Prostate gland (tissue), 2 donors: Measurements from ENCODE around the gene ATF6.

Experiments used
- CTCF ChIP-seq, 4 experiments: fragments of 200-600 bp in 2 of 4; fragments of 450-650 bp in 2 of 4; sonication (generic) in 2 of 4; IDR thresholded peaks; 1 replicate in 3 of 4; 2 replicates in 1 of 4; pipeline ENCODE4 v1.5.1; 2016 to 2019; ENCODE audit warnings: antibody characterized with exemption in 4 of 4, mild to moderate bottlenecking in 2 of 4, moderate library complexity in 2 of 4
- POLR2AphosphoS5 ChIP-seq: sonication (generic); formaldehyde crosslinking; IDR thresholded peaks from one replicate; pipeline ENCODE4 v1.6.1; 2017; ENCODE audit warnings: antibody characterized with exemption

GRCh38 chr1:161985301-161985822 lies 219.2 kb downstream of the ATF6 start:
- no peak for TF ChIP-seq CTCF (IDR thresholded peaks at IDR 0.05)
- TF ChIP-seq POLR2AphosphoS5 = no peak
